Parathyroid adenoma (tissue), 2 donors: ENCODE results near the gene OLFML3.

Experiments used
- H2AFZ ChIP-seq: fragments of 300-600 bp; sonication (generic); one replicate; pipeline ENCODE4 v1.7.0; 2017; ENCODE audit warnings: antibody characterized with exemption, mild to moderate bottlenecking
- H3K27ac ChIP-seq: fragments of 300-600 bp; sonication (generic); one replicate; pipeline ENCODE4 v1.7.0; 2017
- H3K27me3 ChIP-seq: fragments of 300-600 bp; sonication (generic); one replicate; pipeline ENCODE4 v1.7.0; 2017; ENCODE audit warnings: low read length; ENCODE audit not compliant: control insufficient read depth, insufficient read depth
- H3K36me3 ChIP-seq: fragments of 300-600 bp; sonication (generic); one replicate; pipeline ENCODE4 v1.7.0; 2017; ENCODE audit warnings: low read length; ENCODE audit not compliant: control insufficient read depth, insufficient read depth
- H3K4me1 ChIP-seq: fragments of 300-600 bp; sonication (generic); one replicate; pipeline ENCODE4 v1.7.0; 2017; ENCODE audit warnings: control low read depth
- H3K4me2 ChIP-seq: fragments of 300-600 bp; sonication (generic); one replicate; pipeline ENCODE4 v1.7.0; 2017; ENCODE audit warnings: low read length
- H3K4me3 ChIP-seq: fragments of 300-600 bp; sonication (generic); one replicate; pipeline ENCODE4 v1.7.0; 2017; ENCODE audit warnings: low read depth, low read length
- H3K79me2 ChIP-seq: fragments of 300-600 bp; sonication (generic); one replicate; pipeline ENCODE4 v1.7.0; 2017; ENCODE audit warnings: control low read depth
- H3K9ac ChIP-seq: fragments of 300-600 bp; sonication (generic); one replicate; pipeline ENCODE4 v1.7.0; 2017; ENCODE audit warnings: mild to moderate bottlenecking
- H3K9me3 ChIP-seq: fragments of 300-600 bp; sonication (generic); one replicate; pipeline ENCODE4 v1.7.0; 2017; ENCODE audit warnings: low read length; ENCODE audit not compliant: control insufficient read depth
- TF ChIP-seq, protein P1 (sequence below): fragments of 300-600 bp; sonication (generic); IDR thresholded peaks from one replicate; pipeline ENCODE4 v1.7.0; 2017; ENCODE audit warnings: antibody characterized with exemption, mild to moderate bottlenecking
- donor health status: primary hyperparathyroidism.

Gene OLFML3

DNA sequence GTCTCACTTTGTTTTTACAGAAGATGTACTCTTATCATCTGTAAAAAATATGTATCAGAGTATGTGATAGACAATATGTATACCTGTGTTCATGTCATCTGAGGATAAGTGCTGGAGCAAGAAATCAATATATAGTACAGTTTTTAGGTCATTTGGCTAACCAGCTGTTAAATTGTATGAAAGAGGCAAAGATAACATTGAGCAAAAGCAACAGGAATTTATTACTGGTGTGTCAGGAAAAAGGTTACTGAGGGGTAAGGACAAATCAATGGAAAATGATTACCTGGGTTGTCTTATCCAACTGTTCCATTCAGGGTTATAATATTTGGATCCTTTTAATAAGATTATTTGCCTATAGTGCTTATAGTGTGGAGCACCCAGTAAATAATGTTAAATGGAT lies 45.3 kb upstream of the OLFML3 start:
- Histone ChIP-seq H3K27ac (no peak overlapping the region), H3K79me2 (peaks cover 18% of the 10 kb centered on the region), H3K9me3 (no peaks in the 10 kb centered on the region), H3K27me3 (no peaks in the 10 kb centered on the region), H3K9ac (no peak overlapping the region), H3K4me2 (no peak overlapping the region), H2AFZ (no peak overlapping the region), H3K36me3 (no peaks in the 10 kb centered on the region), H3K4me1 (peaks cover 2% of the 10 kb centered on the region), H3K4me3 (no peak overlapping the region)
- TF ChIP-seq, protein P1, sequence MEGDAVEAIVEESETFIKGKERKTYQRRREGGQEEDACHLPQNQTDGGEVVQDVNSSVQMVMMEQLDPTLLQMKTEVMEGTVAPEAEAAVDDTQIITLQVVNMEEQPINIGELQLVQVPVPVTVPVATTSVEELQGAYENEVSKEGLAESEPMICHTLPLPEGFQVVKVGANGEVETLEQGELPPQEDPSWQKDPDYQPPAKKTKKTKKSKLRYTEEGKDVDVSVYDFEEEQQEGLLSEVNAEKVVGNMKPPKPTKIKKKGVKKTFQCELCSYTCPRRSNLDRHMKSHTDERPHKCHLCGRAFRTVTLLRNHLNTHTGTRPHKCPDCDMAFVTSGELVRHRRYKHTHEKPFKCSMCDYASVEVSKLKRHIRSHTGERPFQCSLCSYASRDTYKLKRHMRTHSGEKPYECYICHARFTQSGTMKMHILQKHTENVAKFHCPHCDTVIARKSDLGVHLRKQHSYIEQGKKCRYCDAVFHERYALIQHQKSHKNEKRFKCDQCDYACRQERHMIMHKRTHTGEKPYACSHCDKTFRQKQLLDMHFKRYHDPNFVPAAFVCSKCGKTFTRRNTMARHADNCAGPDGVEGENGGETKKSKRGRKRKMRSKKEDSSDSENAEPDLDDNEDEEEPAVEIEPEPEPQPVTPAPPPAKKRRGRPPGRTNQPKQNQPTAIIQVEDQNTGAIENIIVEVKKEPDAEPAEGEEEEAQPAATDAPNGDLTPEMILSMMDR = no peak

DNA sequence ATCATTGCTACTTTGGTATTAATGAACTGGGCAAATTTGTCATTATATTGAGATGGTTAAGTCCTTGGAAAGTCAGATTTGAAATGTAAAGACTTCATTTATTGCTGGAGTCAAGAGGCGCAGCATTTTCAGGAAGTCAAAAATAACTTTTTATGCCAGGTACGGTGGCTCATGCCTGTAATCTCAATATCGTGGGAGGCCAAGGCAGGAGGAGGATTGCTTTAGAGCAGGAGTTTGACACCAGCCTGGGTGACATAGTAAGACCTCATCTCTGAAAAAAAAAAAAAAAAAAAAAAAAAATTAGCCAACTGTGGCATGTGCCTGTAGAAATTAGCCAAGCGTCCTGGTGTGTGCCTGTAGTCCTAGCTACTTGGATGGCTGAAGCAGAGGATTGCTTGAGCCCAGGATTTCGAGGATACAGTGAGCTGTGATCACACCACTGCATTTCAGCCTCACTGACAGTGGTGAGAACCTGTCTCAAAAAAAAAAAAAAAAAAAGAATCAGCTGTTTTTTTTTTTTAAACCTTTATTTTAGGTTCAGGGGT lies 44.7 kb upstream of the OLFML3 start:
- Histone ChIP-seq H3K4me3 (no peak overlapping the region), H3K79me2 (peaks cover 18% of the 10 kb centered on the region), H3K27ac (no peak overlapping the region), H3K9me3 (no peaks in the 10 kb centered on the region), H3K4me2 (no peak overlapping the region), H3K27me3 (no peaks in the 10 kb centered on the region), H3K9ac (no peak overlapping the region), H2AFZ (no peak overlapping the region), H3K36me3 (no peaks in the 10 kb centered on the region), H3K4me1 (peaks cover 2% of the 10 kb centered on the region)
- TF ChIP-seq, protein P1 = no peak

DNA sequence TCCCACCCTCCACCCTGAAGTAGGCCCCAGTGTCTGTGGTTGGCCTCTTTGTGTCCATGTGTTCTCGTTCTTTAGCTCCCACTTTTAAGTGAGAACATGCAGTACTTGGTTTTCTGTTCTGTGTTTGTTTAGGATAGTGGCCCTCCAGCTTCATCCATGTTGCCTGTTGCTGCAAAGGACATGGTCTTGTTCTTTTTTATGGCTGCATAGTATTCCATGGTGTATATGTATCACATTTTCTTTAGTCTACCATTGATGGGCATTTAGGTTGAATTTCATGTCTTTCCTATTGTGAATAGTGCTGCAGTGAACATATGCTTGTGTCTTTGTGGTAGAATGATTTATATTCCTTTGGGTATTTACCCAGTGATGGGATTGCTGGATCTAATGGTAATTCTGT lies 44.1 kb upstream of the OLFML3 start:
- Histone ChIP-seq H3K4me3 (no peak overlapping the region), H2AFZ (no peak overlapping the region), H3K4me2 (no peak overlapping the region), H3K36me3 (no peaks in the 10 kb centered on the region), H3K9me3 (no peaks in the 10 kb centered on the region), H3K79me2 (peaks cover 15% of the 10 kb centered on the region), H3K27ac (no peak overlapping the region), H3K27me3 (no peaks in the 10 kb centered on the region), H3K9ac (no peak overlapping the region), H3K4me1 (peaks cover 2% of the 10 kb centered on the region)
- TF ChIP-seq, protein P1 = no peak

DNA sequence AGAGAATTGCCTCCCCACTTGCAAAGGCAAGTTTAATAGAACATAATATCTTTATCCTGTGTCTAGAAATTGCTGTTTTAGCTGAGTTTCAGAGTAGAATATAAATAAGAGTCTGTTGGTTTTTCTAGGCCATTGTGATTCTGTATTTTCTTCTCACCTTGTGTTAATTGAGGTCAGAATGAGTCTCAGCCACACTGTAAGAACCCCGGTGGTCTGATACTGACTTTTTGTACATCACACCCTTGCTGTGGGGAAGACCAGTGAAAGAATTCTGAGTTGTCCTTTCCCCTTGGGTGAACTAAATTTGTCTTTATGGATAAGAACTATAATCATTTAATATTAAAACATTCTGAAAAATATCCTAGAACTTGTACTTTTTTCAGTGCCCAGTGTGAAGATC lies 43.3 kb upstream of the OLFML3 start:
- Histone ChIP-seq H3K4me1 (peaks cover 2% of the 10 kb centered on the region), H3K79me2 (peaks cover 8% of the 10 kb centered on the region), H3K27ac (no peak overlapping the region), H2AFZ (no peak overlapping the region), H3K9me3 (no peaks in the 10 kb centered on the region), H3K4me3 (no peak overlapping the region), H3K36me3 (no peaks in the 10 kb centered on the region), H3K27me3 (no peaks in the 10 kb centered on the region), H3K4me2 (no peak overlapping the region), H3K9ac (no peak overlapping the region)
- TF ChIP-seq, protein P1 = no peak

DNA sequence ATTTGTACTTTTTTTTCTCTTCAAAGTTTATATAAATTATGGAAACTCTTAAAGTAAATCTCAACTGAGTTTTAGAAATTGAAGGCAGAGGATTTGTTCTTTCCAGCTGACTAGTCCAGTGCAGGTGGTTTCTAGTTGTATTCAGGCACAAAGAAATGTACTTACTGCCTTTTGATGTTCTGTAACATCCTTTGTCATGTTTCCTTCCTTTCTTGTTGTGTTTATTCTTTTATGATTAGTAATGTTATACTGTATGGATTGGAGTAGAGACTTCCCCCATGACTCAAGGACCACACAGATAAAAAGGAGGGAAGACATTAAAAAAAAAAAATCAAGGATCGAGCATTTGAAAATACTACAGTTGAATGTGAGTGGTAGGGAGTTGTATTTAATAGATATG lies 42.1 kb upstream of the OLFML3 start:
- H2AFZ ChIP-seq = no peak overlapping the region
- H3K4me2 ChIP-seq = no peak overlapping the region
- no peaks in the 10 kb centered on the region for H3K27me3 ChIP-seq
- H3K9ac ChIP-seq = no peak overlapping the region
- H3K36me3 ChIP-seq = no peaks in the 10 kb centered on the region
- H3K27ac ChIP-seq = no peak overlapping the region
- no peaks in the 10 kb centered on the region for H3K4me1 ChIP-seq
- H3K9me3 ChIP-seq = no peaks in the 10 kb centered on the region
- TF ChIP-seq, protein P1 = no peak
- no peak overlapping the region for H3K4me3 ChIP-seq
- peaks cover 8% of the 10 kb centered on the region for H3K79me2 ChIP-seq
